GM12801 (cell line): ENCODE data around the gene LTBP3.

Source experiments
- CTCF ChIP-seq: IDR thresholded peaks from one replicate; pipeline ENCODE4 v1.5.1; 2011; ENCODE audit warnings: control low read depth; ENCODE audit not compliant: insufficient read length; ENCODE audit errors: extremely low read depth

LTBP3 gene

DNA sequence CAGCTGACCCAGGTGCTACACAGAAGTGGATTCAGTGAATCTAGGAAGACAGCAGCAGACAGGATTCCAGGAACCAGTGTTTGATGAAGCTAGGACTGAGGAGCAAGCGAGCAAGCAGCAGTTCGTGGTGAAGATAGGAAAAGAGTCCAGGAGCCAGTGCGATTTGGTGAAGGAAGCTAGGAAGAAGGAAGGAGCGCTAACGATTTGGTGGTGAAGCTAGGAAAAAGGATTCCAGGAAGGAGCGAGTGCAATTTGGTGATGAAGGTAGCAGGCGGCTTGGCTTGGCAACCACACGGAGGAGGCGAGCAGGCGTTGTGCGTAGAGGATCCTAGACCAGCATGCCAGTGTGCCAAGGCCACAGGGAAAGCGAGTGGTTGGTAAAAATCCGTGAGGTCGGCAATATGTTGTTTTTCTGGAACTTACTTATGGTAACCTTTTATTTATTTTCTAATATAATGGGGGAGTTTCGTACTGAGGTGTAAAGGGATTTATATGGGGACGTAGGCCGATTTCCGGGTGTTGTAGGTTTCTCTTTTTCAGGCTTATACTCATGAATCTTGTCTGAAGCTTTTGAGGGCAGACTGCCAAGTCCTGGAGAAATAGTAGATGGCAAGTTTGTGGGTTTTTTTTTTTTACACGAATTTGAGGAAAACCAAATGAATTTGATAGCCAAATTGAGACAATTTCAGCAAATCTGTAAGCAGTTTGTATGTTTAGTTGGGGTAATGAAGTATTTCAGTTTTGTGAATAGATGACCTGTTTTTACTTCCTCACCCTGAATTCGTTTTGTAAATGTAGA is 57.6 kb downstream of the LTBP3 start:
- no peak for TF ChIP-seq CTCF

DNA sequence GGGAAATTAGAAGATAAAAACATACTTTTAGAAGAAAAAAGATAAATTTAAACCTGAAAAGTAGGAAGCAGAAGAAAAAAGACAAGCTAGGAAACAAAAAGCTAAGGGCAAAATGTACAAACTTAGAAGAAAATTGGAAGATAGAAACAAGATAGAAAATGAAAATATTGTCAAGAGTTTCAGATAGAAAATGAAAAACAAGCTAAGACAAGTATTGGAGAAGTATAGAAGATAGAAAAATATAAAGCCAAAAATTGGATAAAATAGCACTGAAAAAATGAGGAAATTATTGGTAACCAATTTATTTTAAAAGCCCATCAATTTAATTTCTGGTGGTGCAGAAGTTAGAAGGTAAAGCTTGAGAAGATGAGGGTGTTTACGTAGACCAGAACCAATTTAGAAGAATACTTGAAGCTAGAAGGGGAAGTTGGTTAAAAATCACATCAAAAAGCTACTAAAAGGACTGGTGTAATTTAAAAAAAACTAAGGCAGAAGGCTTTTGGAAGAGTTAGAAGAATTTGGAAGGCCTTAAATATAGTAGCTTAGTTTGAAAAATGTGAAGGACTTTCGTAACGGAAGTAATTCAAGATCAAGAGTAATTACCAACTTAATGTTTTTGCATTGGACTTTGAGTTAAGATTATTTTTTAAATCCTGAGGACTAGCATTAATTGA is 58.3 kb downstream of the LTBP3 start:
- TF ChIP-seq CTCF = no peak

DNA sequence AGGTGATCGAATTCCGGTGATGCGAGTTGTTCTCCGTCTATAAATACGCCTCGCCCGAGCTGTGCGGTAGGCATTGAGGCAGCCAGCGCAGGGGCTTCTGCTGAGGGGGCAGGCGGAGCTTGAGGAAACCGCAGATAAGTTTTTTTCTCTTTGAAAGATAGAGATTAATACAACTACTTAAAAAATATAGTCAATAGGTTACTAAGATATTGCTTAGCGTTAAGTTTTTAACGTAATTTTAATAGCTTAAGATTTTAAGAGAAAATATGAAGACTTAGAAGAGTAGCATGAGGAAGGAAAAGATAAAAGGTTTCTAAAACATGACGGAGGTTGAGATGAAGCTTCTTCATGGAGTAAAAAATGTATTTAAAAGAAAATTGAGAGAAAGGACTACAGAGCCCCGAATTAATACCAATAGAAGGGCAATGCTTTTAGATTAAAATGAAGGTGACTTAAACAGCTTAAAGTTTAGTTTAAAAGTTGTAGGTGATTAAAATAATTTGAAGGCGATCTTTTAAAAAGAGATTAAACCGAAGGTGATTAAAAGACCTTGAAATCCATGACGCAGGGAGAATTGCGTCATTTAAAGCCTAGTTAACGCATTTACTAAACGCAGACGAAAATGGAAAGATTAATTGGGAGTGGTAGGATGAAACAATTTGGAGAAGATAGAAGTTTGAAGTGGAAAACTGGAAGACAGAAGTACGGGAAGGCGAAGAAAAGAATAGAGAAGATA is 59.0 kb downstream of the LTBP3 start, which contains the start of gene MALAT1:
Gene MALAT1, plus strand, starts transcription at position 69 of the 736 bp plus-strand sequence.
- no peak for TF ChIP-seq CTCF

DNA sequence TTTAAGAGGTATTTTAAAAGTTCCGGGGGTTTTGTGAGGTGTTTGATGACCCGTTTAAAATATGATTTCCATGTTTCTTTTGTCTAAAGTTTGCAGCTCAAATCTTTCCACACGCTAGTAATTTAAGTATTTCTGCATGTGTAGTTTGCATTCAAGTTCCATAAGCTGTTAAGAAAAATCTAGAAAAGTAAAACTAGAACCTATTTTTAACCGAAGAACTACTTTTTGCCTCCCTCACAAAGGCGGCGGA is 59.5 kb downstream of the LTBP3 start:
- TF ChIP-seq CTCF = no peak

DNA sequence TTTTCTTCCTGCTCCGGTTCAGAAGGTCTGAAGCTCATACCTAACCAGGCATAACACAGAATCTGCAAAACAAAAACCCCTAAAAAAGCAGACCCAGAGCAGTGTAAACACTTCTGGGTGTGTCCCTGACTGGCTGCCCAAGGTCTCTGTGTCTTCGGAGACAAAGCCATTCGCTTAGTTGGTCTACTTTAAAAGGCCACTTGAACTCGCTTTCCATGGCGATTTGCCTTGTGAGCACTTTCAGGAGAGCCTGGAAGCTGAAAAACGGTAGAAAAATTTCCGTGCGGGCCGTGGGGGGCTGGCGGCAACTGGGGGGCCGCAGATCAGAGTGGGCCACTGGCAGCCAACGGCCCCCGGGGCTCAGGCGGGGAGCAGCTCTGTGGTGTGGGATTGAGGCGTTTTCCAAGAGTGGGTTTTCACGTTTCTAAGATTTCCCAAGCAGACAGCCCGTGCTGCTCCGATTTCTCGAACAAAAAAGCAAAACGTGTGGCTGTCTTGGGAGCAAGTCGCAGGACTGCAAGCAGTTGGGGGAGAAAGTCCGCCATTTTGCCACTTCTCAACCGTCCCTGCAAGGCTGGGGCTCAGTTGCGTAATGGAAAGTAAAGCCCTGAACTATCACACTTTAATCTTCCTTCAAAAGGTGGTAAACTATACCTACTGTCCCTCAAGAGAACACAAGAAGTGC is 60.0 kb downstream of the LTBP3 start:
- TF ChIP-seq CTCF = no peak

DNA sequence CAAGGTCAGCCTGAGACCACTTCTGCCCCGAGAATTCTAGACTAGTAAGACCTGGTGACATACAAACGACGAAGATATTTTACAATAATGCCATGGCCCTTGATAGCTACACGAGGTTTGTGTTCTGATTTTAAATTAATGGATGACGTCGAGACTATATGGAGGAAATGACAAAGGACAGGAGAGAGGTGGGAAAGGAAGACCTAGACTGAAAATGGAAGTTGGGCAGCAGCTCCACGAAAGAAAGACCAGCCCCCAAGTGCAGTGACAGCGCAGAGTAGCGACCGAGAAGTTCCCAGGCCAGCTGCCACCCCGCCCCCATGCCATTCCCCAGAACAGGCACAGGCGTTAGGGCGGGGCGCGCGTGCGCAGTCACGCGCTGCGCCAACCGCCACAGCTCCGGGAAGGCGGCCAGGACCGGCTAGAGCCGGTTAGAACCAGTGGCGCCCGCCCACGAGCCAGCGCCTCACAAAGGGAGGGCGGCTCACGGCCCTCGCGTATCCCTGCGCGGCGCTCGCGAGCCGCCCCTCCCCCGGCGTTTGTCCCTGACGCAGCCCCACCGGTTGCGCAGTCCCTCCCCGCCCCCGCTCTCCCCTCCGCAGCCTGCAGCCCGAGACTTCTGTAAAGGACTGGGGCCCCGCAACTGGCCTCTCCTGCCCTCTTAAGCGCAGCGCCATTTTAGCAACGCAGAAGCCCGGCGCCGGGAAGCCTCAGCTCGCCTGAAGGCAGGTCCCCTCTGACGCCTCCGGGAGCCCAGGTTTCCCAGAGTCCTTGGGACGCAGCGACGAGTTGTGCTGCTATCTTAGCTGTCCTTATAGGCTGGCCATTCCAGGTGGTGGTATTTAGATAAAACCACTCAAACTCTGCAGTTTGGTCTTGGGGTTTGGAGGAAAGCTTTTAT is 60.8 kb downstream of the LTBP3 start:
- no peak for TF ChIP-seq CTCF
